Endothelial cell of hepatic sinusoid (primary cell): ENCODE results near the gene SLC25A52.
"Not testable (repeated sequence)": the region's sequence is repeated elsewhere in the genome, so short reads cannot be mapped to it uniquely, and the experiment has no call there.

Experiments used
- in situ Hi-C: cut with HindIII; loops from 2 replicates; pipeline ENCODE4 v1.10.0; 2017; ENCODE audit warnings: low sequenced_read_pairs

Gene SLC25A52

GRCh38 chr18:31760695-31761094, at the start of gene SLC25A52:
Gene SLC25A52, minus strand, starts transcription at chr18:31760880. Its CDS starts 219 bp downstream, at chr18:31760661.
- in situ Hi-C loops = no loop called here

DNA sequence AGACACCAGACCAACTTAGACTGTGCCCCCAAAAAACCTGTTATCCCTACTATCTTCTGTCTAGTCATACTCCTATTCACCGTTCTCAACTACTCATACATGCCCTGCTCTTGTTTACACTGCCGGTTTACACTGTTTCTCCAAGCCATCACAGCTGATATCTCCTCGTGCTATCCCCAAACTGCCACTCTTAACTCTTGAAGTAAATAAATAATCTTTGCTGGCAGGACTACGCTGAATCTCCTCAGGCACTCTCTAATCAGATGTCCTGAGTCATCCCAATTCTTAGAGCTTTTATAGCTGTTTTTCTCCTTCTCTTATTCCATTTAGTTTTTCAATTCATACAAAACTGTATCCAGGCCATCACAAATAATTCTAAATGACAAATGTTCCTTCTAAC, 48.4 kb upstream of the SLC25A52 start:
- in situ Hi-C loops = not testable (repeated sequence)

DNA sequence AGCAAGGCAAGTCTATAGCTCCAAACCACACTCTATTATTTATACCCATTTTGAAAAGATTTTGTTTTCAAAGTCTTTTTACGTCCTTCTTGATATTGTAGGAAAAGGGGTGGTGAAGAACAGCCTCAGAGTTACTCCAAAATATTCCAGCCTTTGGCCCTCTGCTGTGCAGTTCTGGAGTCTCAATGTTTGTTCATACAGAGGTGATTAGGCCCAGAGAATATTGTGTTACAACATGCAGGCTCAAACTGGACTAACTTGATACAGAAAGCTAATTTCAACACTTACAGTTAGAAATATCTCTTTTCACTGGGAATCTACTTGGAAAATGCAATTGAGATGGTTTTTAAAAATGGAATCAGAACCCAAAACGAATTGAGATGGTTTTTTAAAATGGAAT, 40.4 kb upstream of the SLC25A52 start:
- in situ Hi-C loops = no loop called here

DNA sequence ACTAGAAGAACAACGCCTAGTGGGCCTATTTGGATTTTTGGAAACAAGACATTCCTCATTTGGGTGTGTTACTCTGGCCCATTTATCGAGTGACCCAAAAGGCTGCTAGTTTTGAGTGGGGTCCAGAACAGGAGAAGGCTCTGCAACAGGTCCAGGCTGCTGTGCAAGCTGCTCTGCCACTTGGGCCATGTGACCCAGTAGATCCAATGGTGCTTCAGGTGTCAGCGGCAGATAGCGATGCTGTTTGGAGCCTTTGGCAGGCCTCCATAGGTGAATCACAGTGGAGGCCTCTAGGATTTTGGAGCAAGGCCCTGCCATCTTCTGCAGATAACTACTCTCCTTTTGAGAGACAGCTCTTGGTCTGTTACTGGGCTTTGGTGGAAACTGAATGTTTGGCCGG, 38.6 kb upstream of the SLC25A52 start:
- in situ Hi-C loops = not testable (repeated sequence)

DNA sequence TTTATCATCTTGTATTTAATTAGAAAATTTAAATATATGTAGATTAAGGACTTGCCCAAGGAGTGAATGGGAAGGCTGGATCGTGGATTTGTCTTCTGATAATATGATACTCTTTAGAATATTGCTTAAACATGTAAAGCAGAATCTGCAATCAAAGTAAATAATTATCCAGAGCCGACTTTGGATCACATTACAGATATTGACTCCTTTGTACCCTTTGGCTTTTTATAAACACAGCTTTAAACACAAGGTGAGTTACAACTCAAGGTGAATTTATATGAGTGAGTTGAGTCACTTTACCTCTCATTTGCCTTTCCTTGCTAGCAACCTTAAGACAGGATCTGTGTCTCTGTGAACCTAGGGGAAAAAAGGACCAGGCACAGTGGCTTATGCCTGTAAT, 37.7 kb upstream of the SLC25A52 start:
- in situ Hi-C loops = no loop called here

- in situ Hi-C loops = no loop called here
Measured at GRCh38 chr18:31795747-31796146, 35.1 kb upstream of the SLC25A52 start.

DNA sequence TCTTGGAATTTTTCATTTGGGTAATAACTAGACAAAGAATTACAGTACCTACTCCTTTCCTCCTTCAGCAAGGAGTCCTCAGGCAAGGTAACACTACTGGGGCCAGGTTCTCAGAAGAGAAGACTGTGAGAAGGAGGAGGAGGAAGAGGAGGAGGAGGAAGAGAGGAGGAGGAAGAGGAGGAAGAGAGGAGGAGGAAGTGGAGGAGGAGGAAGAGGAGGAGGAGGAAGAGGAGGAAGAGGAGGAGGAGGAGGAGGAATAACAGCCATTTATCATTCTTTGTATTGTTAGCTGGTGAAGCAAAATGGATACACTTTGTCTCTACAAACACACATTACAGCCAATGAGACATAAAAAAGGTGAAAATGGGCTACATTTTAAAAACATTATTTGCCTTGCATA, 32.9 kb upstream of the SLC25A52 start:
- in situ Hi-C loops = no loop called here

DNA sequence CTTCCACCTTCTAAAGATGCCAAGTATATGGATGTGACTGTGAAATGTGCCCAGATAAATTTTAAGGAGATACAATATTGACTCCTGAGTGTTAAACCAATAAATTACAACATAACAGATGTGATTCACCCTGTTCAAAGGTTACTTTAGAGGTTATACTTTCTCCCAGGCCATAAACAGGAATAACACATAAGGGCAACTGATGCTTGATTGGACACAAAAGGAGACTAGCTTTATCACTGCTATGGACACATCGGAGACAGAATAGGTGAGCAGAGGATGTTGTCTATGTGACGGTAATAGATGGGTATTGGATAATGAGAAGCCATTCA, 31.9 kb upstream of the SLC25A52 start:
- in situ Hi-C loops = no loop called here

GRCh38 chr18:31791817-31792579, 31.3 kb upstream of the SLC25A52 start:
- in situ Hi-C loops = no loop called here

- in situ Hi-C loops = no loop called here
Measured at GRCh38 chr18:31789409-31789808, 28.7 kb upstream of the SLC25A52 start.

- in situ Hi-C loops = no loop called here
Measured at GRCh38 chr18:31783059-31783458, 22.4 kb upstream of the SLC25A52 start.

DNA sequence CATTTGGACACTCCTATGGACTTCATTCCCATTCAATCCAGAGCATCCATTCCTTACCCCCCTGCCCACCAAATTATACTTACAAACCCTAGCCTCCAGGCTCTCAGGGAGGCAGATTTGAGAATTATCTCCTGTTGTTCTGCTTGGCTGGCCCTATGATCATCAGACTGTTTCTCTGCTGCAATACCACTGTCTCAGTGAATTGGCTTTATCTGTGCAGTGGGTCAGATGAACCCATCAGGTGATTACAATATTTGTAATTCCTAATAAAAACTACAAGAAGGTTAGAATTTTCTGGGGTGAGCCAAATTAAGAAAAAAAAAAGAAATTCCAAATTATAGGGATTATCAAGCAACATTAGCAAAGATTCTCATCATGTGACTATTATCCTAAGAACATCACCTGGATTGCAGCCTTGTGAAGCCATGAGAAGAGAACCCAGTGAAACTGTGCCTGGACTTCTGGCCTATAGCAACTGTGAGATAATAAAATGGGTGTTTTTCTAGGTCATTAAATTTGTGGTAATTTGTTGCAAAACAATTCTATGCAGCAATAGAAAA, 17.8 kb upstream of the SLC25A52 start:
- in situ Hi-C loops = no loop called here

DNA sequence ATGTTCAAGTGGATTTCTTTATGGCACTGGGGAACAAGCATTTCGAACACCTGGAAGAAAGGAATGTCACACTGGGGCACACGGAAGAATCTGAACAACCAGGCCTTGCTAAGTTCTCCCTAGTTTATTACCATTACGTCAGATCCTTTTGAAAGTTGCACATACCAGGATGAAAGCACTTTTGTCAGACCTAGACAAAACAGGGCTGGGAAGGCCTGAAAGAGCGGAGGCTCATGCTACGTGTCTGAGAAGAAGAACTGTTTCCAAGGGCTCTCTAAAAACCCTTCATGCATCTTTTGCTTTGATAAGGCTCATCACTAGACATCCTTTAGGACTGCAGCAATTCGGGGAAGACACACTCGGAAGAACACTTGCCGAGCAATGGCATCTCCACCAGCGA, 15.4 kb upstream of the SLC25A52 start:
- in situ Hi-C loops = no loop called here

DNA sequence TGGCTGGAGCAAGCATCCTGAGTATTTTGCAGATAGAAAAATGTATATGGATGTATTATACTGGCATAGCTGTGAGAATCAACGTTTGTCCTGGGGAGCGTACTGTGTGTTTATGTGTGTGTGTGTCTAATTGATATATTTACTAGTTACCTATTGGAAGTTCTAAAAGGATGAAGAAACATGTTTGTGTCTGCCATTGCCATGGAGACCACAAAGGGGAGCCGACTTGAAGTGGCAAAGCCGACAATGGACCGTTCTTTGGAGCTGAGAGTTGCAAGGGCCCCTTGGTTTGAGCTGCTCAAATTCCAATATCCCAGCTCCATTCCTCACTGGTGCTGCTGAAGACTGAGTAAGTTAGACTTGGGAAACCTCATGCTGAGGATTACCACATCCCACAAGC, 14.3 kb upstream of the SLC25A52 start:
- in situ Hi-C loops = no loop called here

DNA sequence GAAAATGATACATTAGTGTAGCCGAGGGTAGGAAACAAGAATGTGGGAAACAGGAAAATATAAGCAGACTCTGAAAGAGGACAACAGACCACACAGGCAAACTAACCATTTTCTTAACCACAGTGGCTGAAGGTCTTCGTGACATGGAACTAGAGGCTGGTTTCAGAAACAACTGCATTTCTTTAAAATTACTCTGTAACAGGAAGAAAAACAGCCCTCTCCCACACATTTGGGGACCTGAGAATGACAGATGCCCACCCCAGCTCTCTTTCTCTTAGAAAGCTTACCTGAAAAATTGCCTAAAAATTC, 13.8 kb upstream of the SLC25A52 start:
- in situ Hi-C loops = no loop called here

DNA sequence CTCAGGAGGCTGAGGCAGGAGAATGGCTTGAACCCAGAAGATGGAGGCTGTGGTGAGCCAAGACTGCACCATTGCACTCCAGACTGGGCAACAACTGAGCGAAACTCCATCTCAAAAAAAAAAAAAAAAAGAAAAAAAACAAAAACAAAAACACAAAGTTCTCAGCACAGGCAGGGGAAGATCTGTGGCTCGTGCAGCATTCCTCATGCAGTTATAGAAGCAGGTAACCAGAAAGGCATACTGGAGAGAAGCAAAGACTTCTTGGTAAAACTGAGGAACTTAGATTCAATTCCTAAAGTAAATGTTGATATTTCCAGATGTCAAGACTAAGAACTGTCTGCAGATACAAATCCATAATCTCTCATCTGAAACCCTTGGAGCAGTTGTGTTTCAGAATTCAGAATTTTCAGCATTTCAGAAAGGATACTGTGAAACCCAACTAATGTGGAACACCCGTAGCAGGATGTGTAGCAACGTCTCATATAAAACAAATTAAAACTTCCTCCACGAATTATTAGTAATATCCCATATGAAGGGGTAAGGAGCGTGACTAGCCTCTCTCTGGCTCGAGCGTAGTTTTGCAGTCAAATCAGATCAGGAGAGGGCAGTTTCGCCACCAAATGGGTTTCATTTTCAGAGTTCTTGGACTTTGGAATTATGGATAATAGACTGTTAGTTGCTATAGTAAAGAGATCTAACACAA, 13.2 kb upstream of the SLC25A52 start:
- in situ Hi-C loops = no loop called here

GRCh38 chr18:31772699-31773098, 12.0 kb upstream of the SLC25A52 start:
- in situ Hi-C loops = no loop called here

GRCh38 chr18:31750273-31750672, 10.4 kb downstream of the SLC25A52 start:
- in situ Hi-C loops = no loop called here

- in situ Hi-C loops = no loop called here
Measured at GRCh38 chr18:31746396-31746795, 14.3 kb downstream of the SLC25A52 start.

GRCh38 chr18:31744321-31745067, 16.2 kb downstream of the SLC25A52 start:
- in situ Hi-C loops = no loop called here

DNA sequence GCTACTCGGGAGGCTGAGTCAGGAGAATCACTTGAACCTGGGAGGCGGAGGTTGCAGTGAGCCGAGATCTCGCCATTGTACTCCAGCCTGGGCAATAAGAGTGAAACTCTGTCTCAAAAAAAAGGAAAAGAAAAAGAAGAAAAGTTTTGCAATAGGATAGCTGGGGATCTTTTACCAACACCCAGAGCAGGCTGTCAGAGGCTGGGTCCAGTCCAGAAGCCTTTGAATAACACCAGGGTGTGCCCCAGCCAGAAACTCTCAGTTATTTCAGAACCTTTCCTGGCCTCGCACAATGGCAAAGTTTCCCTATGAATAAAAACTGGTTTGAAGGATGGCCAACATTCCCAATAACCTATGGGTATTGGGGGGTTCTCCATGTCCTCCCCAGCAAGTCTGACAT, 17.1 kb downstream of the SLC25A52 start:
- in situ Hi-C loops = not testable (repeated sequence)
